Dendritic cell treated with granulocyte-macrophage colony-stimulating factor and Interleukin-4, amounts not matched to agents 40 ng/mL and 50 ng/mL, for 4 days (primary cell): Measurements from ENCODE around the gene PEA15.

ENCODE experiments used
- H3K27ac Mint-ChIP-seq: one replicate; pipeline ENCODE4 v1.8.0; 2022; ENCODE audit warnings: mild to moderate bottlenecking, mixed read lengths
- H3K27me3 Mint-ChIP-seq: one replicate; pipeline ENCODE4 v1.8.0; 2022; ENCODE audit warnings: mild to moderate bottlenecking, mixed read lengths
- H3K36me3 Mint-ChIP-seq: one replicate; pipeline ENCODE4 v1.8.0; 2022; ENCODE audit warnings: low read depth, mixed read lengths
- H3K4me1 Mint-ChIP-seq: one replicate; pipeline ENCODE4 v1.8.0; 2022; ENCODE audit warnings: low read depth, mixed read lengths
- H3K4me3 Mint-ChIP-seq: one replicate; pipeline ENCODE4 v1.8.0; 2022; ENCODE audit warnings: mild to moderate bottlenecking, moderate library complexity, mixed read lengths
- H3K9me3 Mint-ChIP-seq: one replicate; pipeline ENCODE4 v1.8.0; 2022; ENCODE audit warnings: mixed read lengths
- intact Hi-C: fragments of 100-400 bp; cut with micrococcal nuclease; formaldehyde crosslinking; loops from one replicate; pipeline ENCODE4 v1.15.0; 2022

PEA15 gene

DNA sequence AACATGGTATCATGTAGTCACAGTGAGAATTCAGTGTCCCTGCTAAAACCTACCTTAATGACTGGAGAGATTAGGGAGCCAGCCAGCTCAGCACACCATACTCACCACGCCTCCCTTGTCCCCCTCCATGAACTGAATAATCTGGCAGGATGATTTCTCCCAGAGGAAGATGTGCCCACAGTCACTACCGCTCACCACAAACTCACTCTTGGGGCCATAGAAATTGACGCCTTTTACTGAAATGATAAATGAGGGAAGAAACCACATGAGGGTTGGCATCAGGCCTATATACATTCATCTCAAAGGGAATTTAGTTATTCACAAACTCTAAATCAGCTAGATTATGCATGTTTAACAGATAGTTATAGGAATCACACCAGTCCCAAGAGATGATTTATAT, 17.4 kb downstream of the PEA15 start:
- Mint-ChIP-seq H3K4me3 (no peak overlapping the region), H3K36me3 (peaks cover 39% of the 10 kb centered on the region), H3K4me1 (peaks cover 14% of the 10 kb centered on the region), H3K27me3 (no peaks in the 10 kb centered on the region), H3K27ac (no peak overlapping the region), H3K9me3 (no peaks in the 10 kb centered on the region)
- intact Hi-C loops, result no loop called here

DNA sequence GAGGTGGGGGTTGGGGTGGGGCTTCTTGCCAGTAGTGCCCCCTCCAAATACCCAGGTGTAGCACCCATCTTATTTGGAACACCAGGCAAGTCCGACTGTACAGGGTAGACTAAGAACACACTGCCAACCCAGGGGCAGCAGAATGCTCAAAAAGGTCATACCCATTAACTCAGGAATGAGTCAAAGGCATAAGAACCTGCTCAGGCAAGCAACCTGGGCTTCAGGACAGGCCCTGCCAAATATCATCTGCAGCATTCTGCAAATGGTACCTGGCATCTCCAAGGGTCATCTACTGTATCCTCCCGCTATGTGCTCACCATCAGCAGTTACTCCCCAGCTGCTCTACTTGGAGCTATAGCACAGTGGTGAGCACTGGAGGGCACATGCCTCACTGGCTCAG, 19.4 kb downstream of the PEA15 start:
- intact Hi-C loops, result no loop called here
- Mint-ChIP-seq H3K36me3 (peaks cover 36% of the 10 kb centered on the region), H3K4me1 (peaks cover 8% of the 10 kb centered on the region), H3K27me3 (no peaks in the 10 kb centered on the region), H3K27ac (no peak overlapping the region), H3K9me3 (no peaks in the 10 kb centered on the region), H3K4me3 (no peak overlapping the region)

DNA sequence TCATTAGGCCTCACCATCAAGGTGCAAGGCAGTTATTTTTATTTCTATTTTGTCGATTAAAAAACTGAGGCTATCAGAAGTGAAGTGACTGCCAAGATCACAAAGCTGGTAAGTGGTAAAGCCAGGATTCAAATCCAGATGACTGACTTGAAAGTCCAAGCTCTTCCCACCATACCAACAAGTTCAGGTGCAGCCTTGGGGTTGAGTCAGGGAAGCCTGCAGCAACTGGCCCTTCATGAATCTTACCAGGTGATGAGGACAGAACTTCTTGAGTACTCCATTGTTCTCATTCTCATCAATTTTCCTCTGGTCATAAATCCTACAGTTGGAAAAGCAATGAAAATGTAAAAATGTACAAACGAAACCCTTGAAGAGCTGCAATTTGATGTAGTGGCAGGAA, 20.2 kb downstream of the PEA15 start:
- intact Hi-C loops, result no loop called here
- Mint-ChIP-seq H3K4me1 (peaks cover under 1% of the 10 kb centered on the region), H3K27ac (no peak overlapping the region), H3K9me3 (no peaks in the 10 kb centered on the region), H3K27me3 (no peaks in the 10 kb centered on the region), H3K36me3 (peaks cover 36% of the 10 kb centered on the region), H3K4me3 (no peak overlapping the region)

DNA sequence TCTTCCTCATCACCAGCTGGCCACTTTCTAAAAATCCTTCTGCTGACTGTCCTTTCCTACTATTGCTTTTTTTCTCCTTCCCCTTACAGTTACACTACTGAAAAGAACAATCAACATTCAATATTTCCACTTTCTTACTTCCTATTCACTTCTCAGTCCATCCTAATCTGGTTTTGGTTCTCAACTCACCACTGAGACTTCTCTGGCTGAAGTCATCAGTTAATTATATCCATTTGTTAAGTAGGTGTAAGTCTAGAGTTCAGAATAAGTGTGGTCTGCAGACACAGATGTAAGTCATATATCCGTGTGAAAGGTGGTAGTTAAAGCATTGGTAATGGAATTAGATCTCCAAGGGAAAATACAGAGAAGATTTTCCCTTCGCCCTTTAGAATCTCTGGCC, 21.4 kb downstream of the PEA15 start:
- H3K9me3 Mint-ChIP-seq, result no peaks in the 10 kb centered on the region
- intact Hi-C loops, result no loop called here
- no peaks in the 10 kb centered on the region for H3K27me3 Mint-ChIP-seq

DNA sequence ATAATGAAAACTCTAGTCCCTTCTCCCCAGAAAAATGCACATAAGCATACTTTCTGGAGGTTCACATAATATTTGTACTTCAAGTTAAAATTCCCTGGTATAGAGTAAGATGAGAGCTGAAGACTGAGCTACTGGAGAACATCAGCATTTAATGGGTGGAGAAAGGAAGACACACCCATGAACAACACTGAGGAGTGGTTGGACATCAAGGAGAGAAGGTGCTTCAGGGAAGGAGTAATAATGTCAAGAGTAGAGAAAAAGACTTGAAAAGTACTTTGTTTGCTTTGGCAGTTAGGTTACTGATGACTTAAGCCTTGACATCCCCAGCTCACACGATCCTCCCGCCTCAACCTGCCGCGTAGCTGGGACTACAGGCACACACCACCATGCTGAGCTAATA, 21.9 kb downstream of the PEA15 start:
- Mint-ChIP-seq H3K9me3 (no peaks in the 10 kb centered on the region), H3K27me3 (no peaks in the 10 kb centered on the region), H3K4me1 (no peaks in the 10 kb centered on the region), H3K4me3 (no peak overlapping the region), H3K27ac (no peak overlapping the region), H3K36me3 (peaks cover 41% of the 10 kb centered on the region)
- intact Hi-C loops, result no loop called here

More for the DNA sequence above, 21.4 kb downstream of the PEA15 start:
- no peak overlapping the region for H3K4me3 Mint-ChIP-seq
- H3K36me3 Mint-ChIP-seq, result peaks cover 37% of the 10 kb centered on the region
- H3K4me1 Mint-ChIP-seq, result no peaks in the 10 kb centered on the region
- H3K27ac Mint-ChIP-seq, result no peak overlapping the region

DNA sequence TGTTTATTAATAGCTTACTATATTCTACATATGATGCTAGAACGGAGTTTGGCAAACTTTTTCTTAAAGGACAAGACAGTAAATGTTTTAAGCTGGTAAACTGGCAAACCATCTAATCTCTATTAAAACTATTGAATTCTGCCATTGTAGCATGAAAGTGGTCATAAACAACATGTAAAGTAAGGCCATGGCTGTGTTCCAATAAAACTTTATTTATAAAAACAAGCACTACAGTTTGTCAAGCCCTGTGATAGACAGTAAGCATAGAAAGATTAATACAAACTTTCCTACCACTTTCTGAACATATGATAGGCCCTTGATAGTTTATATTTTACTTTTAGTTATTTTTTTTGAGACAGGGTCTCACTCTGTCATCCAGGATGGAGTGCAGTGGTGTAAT, 22.4 kb downstream of the PEA15 start:
- H3K27me3 Mint-ChIP-seq, result no peaks in the 10 kb centered on the region
- no peak overlapping the region for H3K27ac Mint-ChIP-seq
- no peaks in the 10 kb centered on the region for H3K9me3 Mint-ChIP-seq
- peaks cover 47% of the 10 kb centered on the region for H3K36me3 Mint-ChIP-seq
- intact Hi-C loops, result no loop called here
- no peak overlapping the region for H3K4me3 Mint-ChIP-seq
- no peaks in the 10 kb centered on the region for H3K4me1 Mint-ChIP-seq

DNA sequence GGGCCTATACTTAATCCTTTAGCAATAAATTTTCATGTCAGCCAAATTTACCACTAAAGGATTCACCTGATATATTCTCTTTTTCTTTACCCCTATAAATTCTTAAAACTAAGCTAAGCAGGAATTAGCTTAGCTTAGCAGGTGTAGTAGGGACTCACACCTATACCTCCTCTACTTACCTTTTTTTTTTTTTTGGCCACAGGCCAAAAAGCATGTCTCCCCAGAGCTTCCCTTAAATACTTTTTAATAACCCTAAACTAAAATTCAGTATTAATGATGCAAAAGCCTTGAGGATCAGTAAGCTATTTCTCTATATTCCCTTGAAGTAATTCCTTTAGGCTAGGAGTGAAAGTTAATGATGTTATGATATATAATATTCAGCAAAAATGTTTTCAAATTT, 23.2 kb downstream of the PEA15 start:
- Mint-ChIP-seq H3K27me3 (no peaks in the 10 kb centered on the region), H3K9me3 (no peaks in the 10 kb centered on the region), H3K27ac (no peak overlapping the region), H3K4me1 (no peaks in the 10 kb centered on the region), H3K4me3 (no peak overlapping the region), H3K36me3 (peaks cover 55% of the 10 kb centered on the region)
- intact Hi-C loops, result no loop called here

DNA sequence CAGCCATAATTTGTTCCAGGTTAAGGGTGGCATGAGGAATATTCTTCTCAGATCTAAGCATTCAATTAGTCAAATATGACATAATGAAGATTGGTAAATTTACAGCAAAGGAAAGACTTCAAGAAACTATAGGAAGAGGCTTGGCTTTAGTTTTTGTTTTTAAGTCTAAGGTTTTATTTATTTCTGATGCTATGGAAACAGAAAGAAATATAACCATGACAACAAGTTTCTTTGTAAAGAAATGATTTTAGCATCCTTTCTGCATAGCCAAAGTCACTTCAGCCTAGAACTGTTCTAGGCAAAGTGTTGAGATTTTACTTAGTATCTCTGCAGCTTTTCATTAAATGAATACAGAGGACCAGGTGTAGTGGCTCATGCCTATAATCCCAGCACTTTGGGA, 27.7 kb downstream of the PEA15 start:
- Mint-ChIP-seq H3K9me3 (no peaks in the 10 kb centered on the region), H3K36me3 (peaks cover 99% of the 10 kb centered on the region), H3K27ac (no peak overlapping the region), H3K27me3 (no peaks in the 10 kb centered on the region), H3K4me1 (no peaks in the 10 kb centered on the region), H3K4me3 (no peak overlapping the region)
- intact Hi-C loops, result loop anchor here (10.0 kb wide), 1 partner anchor 82 kb away; no protein-coding TSS in a partner anchor

DNA sequence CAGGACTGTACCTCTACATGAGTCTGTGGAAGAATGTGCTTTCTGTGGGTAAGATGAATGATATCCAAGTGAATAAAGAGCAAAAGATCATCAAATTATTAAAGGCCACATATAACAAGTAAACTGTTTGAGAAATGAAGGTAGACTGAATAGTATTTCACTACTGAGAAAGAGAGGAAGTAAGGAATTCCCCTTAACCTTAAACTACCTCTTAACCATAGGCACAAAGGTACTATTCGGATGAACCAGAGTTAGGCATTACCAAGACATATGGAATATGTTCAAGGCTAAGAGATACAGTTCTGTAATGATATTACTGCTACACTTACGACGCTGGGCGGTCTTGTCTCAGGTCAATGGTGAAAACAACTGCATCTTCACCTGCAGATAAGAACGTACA, 31.6 kb downstream of the PEA15 start:
- intact Hi-C loops, result loop anchor here (10.0 kb wide), 1 partner anchor 78 kb away; no protein-coding TSS in a partner anchor
- no peak overlapping the region for H3K27ac Mint-ChIP-seq
- peaks cover 99% of the 10 kb centered on the region for H3K36me3 Mint-ChIP-seq
- H3K4me1 Mint-ChIP-seq, result no peaks in the 10 kb centered on the region
- H3K4me3 Mint-ChIP-seq, result no peak overlapping the region
- H3K9me3 Mint-ChIP-seq, result no peaks in the 10 kb centered on the region
- H3K27me3 Mint-ChIP-seq, result no peaks in the 10 kb centered on the region

DNA sequence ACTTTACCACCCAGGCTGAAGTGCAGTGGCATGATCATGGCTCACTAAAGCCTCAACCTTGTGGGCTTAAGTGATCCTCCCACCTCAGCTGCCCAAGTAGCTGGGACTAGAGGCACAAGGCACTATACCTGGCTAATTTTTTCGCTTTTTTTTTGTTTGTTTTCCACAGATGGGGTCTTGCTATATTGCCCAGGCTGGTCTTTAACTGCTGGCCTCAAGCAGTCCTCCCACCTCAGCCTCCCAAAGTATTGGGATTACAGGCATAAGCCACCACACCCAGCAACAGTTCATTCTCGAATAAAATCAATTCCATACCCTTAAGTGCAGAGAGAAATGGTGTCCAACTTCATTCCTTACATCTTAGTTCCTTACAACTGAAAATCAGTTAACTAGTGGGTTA, 32.4 kb downstream of the PEA15 start:
- no peaks in the 10 kb centered on the region for H3K4me1 Mint-ChIP-seq
- H3K4me3 Mint-ChIP-seq, result no peak overlapping the region
- peaks cover 99% of the 10 kb centered on the region for H3K36me3 Mint-ChIP-seq
- intact Hi-C loops, result loop anchor here (10.0 kb wide), 1 partner anchor 77 kb away; no protein-coding TSS in a partner anchor
- H3K27me3 Mint-ChIP-seq, result no peaks in the 10 kb centered on the region
- H3K27ac Mint-ChIP-seq, result no peak overlapping the region
- H3K9me3 Mint-ChIP-seq, result no peaks in the 10 kb centered on the region

DNA sequence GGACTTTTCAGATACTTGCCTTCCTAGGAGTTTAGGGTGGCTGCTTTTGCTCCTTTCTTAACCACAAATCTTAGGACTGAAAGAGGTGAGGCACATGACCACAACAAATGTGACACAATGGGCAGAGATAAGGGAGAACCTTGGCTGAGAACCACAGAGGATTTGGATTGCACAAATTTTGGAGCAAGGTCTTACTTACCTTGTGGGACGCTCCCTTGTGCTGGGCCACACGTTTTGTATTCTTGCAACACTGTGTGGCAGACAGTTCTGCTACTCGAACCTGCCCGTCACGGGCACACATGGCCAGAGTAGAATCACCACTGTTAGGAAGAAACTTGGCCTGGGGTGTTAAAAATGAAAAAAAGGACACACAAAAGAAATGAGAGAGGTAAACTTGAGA, 33.2 kb downstream of the PEA15 start:
- H3K36me3 Mint-ChIP-seq, result peaks cover 100% of the 10 kb centered on the region
- intact Hi-C loops, result loop anchor here (10.0 kb wide), 1 partner anchor 76 kb away; no protein-coding TSS in a partner anchor
- no peaks in the 10 kb centered on the region for H3K27me3 Mint-ChIP-seq
- H3K4me1 Mint-ChIP-seq, result no peaks in the 10 kb centered on the region
- no peaks in the 10 kb centered on the region for H3K9me3 Mint-ChIP-seq
- no peak overlapping the region for H3K27ac Mint-ChIP-seq
- no peak overlapping the region for H3K4me3 Mint-ChIP-seq

DNA sequence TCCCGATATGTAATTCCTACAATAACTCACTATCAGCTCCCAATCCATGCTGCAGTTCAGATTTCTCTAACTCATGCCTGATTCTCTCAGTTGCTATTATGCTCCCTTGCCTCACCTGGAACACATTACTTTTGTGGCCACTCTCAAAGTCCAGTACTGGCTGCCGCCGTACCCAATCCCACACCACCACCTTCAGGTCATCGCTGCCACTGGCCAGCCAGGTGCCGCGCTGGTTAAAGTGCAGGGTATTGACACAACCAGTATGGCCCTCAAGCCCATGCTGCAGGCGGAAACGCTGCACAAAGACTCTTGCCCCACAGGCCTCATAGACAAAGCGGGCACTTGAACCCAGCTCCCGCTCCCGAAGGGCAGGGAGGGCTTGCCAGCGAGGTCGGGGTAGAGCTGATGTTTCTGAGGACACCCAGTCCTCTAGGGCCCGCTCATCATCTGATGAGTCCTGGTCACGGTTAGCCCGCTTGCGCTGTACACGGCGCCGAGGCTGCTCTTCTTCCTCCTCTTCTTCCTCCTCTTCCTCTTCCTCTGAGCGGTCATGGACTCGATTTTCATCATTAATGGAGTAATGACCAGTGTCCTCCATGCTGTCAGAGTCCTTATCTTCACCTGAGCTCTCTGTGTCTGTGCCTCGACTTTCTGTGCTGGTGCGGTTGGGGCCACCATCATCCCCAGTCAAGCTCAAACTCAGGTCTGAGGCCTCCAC, 34.6 kb downstream of the PEA15 start:
- Mint-ChIP-seq H3K9me3 (no peaks in the 10 kb centered on the region), H3K4me1 (no peaks in the 10 kb centered on the region), H3K36me3 (peaks cover 100% of the 10 kb centered on the region), H3K27ac (no peak overlapping the region), H3K27me3 (no peaks in the 10 kb centered on the region), H3K4me3 (no peak overlapping the region)
- intact Hi-C loops, result loop anchor here (10.0 kb wide), 1 partner anchor 75 kb away; no protein-coding TSS in a partner anchor

DNA sequence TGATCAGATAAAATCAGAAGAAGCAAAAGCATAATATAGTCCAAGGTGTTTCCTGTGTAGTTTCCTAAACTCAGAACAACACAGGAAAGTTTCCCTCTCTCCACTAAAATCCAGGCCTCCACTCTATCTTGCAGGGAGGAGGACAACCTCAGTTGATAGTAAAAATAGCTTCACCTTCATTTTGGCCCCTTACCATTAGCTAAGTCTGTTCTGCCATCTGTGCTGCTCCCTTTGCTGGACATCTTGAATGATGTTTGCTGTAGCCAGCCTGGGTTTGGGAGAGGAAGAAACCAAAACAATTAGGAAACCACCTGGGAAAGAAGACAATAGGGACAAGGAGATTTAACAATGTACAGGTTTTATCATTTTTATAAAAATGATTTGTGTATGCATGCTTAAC, 38.6 kb downstream of the PEA15 start:
- intact Hi-C loops, result no loop called here
- H3K36me3 Mint-ChIP-seq, result peaks cover 80% of the 10 kb centered on the region
- H3K27me3 Mint-ChIP-seq, result no peaks in the 10 kb centered on the region
- no peak overlapping the region for H3K27ac Mint-ChIP-seq
- no peak overlapping the region for H3K4me3 Mint-ChIP-seq
- no peaks in the 10 kb centered on the region for H3K4me1 Mint-ChIP-seq
- H3K9me3 Mint-ChIP-seq, result no peaks in the 10 kb centered on the region

DNA sequence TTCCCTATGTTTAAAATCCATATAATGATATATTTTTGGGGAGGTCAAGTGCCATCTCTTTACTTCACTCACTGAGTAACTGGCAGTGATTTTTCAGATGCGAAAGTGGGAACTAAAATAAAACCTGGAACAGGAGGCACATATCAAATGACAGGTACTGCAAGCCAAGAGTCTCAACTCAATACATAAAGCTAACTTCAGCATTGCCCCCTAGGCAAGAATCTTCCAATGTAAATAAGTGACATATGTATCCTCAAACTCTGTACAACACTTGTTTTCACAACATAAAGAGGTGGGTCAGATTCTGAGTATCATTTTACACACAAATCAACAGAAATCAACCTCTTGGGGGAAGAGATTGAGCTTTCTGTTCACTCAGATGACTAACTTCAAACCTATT, 39.0 kb downstream of the PEA15 start:
- Mint-ChIP-seq H3K27ac (no peak overlapping the region), H3K9me3 (no peaks in the 10 kb centered on the region), H3K4me1 (no peaks in the 10 kb centered on the region), H3K4me3 (no peak overlapping the region), H3K27me3 (no peaks in the 10 kb centered on the region), H3K36me3 (peaks cover 76% of the 10 kb centered on the region)
- intact Hi-C loops, result no loop called here

DNA sequence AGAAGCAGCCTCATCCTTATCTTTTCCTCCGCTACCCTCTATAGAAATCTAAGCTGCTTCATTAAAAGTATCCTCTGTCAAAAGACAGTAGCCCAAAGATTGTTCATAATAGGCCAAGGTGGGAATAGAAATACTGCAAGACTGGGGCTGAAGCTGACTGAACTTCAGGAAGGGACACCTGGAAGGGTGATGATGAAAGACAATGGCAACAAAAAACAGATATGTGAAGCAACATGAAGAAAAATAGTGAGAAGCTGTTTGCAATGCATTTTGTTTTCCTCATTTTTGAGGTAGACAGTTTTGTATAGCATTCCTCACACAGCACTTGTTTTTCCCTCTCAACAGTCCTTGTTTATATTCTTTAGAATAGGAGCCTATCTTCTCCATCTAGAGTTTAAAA, 40.2 kb downstream of the PEA15 start:
- Mint-ChIP-seq H3K4me3 (no peak overlapping the region), H3K9me3 (no peaks in the 10 kb centered on the region), H3K27me3 (no peaks in the 10 kb centered on the region), H3K27ac (no peak overlapping the region), H3K36me3 (peaks cover 73% of the 10 kb centered on the region), H3K4me1 (no peaks in the 10 kb centered on the region)
- intact Hi-C loops, result no loop called here
